Measurements from ENCODE around the gene ACAD11. TPM values are rescaled to one million over a fixed set of nuclear protein-coding genes. Genes with fewer than 3 reads are reported as not detected.
"Not testable (repeated sequence)": the region's sequence is repeated elsewhere in the genome, so short reads cannot be mapped to it uniquely, and the experiment has no call there.

The ACAD11 gene
- total RNA-seq, 1 donor from 2014 or later: 18.9 TPM

DNA sequence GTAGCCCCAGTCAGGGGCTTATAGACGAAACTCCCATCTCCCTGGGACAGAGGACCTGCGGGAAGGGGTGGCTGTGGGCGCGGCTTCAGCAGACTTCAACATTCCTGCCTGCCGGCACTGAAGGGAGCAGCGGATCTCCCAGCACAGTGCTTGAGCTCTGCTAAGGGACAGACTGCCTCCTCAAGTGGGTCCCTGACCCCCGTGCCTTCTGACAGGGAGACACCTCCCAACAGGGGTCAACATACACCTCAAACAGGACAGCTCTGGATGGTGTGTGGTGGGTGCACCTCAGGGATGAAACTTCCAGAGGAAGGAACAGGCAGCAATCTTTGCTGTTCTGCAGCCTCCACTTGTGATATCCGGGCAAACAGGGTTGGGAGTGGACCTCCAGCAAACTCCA is 53.0 kb downstream of the ACAD11 start:
- not testable (repeated sequence) for H3K4me1 Mint-ChIP-seq, H3K4me3 Mint-ChIP-seq
- H3K36me3 Mint-ChIP-seq (ENCODE audit: low read depth): peaks cover 37% of the 10 kb centered on the region

GRCh38 chr3:132606085-132606484 is 53.5 kb downstream of the ACAD11 start:
- H3K36me3 Mint-ChIP-seq (ENCODE audit: low read depth): peaks cover 34% of the 10 kb centered on the region
- intact Hi-C loops (cut with micrococcal nuclease): no loop called here
- DNase-seq: no peak
- no peaks in the 10 kb centered on the region for H3K4me1 Mint-ChIP-seq
- H3K27ac Mint-ChIP-seq: no peak overlapping the region
- no peaks in the 10 kb centered on the region for H3K27me3 Mint-ChIP-seq
- peaks cover 8% of the 10 kb centered on the region for H3K9me3 Mint-ChIP-seq
- H3K4me3 Mint-ChIP-seq: no peak overlapping the region

More for the DNA sequence above, 53.0 kb downstream of the ACAD11 start:
- H3K27me3 Mint-ChIP-seq; DNase-seq; H3K9me3 Mint-ChIP-seq; intact Hi-C loops (cut with micrococcal nuclease); H3K27ac Mint-ChIP-seq: not testable (repeated sequence)

- no peak overlapping the region for H3K27ac Mint-ChIP-seq
- peaks cover 34% of the 10 kb centered on the region for H3K36me3 Mint-ChIP-seq (ENCODE audit: low read depth)
- no peaks in the 10 kb centered on the region for H3K4me1 Mint-ChIP-seq
- intact Hi-C loops (cut with micrococcal nuclease): no loop called here
- DNase-seq: no peak
- H3K27me3 Mint-ChIP-seq: no peaks in the 10 kb centered on the region
- no peak overlapping the region for H3K4me3 Mint-ChIP-seq
- peaks cover 8% of the 10 kb centered on the region for H3K9me3 Mint-ChIP-seq
Measured at GRCh38 chr3:132605374-132605792, 54.2 kb downstream of the ACAD11 start.

DNA sequence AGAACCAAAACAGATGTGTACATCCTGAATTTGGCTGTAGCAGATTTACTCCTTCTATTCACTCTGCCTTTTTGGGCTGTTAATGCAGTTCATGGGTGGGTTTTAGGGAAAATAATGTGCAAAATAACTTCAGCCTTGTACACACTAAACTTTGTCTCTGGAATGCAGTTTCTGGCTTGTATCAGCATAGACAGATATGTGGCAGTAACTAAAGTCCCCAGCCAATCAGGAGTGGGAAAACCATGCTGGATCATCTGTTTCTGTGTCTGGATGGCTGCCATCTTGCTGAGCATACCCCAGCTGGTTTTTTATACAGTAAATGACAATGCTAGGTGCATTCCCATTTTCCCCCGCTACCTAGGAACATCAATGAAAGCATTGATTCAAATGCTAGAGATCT is 59.0 kb downstream of the ACAD11 start:
- H3K27me3 Mint-ChIP-seq; DNase-seq; H3K27ac Mint-ChIP-seq; H3K4me1 Mint-ChIP-seq; H3K4me3 Mint-ChIP-seq; intact Hi-C loops (cut with micrococcal nuclease); H3K9me3 Mint-ChIP-seq: not testable (repeated sequence)
- H3K36me3 Mint-ChIP-seq (ENCODE audit: low read depth): peaks cover 26% of the 10 kb centered on the region

GRCh38 chr3:132598181-132598580 is 61.4 kb downstream of the ACAD11 start:
- intact Hi-C loops (cut with micrococcal nuclease): no loop called here
- peaks cover 22% of the 10 kb centered on the region for H3K36me3 Mint-ChIP-seq (ENCODE audit: low read depth)
- no peak for DNase-seq
- peaks cover 4% of the 10 kb centered on the region for H3K9me3 Mint-ChIP-seq
- no peaks in the 10 kb centered on the region for H3K27me3 Mint-ChIP-seq
- H3K27ac Mint-ChIP-seq: no peak overlapping the region
- no peak overlapping the region for H3K4me3 Mint-ChIP-seq
- peaks cover 8% of the 10 kb centered on the region for H3K4me1 Mint-ChIP-seq

DNA sequence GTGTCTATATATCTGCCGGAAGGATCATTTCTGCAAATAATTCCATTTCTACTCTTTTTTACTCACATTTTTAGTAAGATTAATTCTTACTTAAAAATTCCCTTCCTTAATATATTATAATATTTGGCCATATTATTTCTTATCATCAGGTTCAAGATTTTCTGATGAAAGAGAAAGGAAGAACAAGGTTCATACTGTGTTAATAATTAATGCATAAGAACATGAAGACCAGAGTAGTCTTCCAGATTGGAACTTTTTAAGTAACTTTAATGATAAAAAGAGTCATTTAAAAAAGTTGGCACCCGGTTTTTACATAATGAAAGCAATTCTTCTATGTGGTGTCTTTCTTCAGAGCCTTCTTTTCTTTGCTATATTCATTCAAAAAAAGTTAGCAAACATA is 61.9 kb downstream of the ACAD11 start:
- H3K9me3 Mint-ChIP-seq: peaks cover 4% of the 10 kb centered on the region
- H3K27ac Mint-ChIP-seq: no peak overlapping the region
- H3K36me3 Mint-ChIP-seq (ENCODE audit: low read depth): peaks cover 18% of the 10 kb centered on the region
- H3K27me3 Mint-ChIP-seq: no peaks in the 10 kb centered on the region
- DNase-seq: no peak
- intact Hi-C loops (cut with micrococcal nuclease): no loop called here
- no peak overlapping the region for H3K4me3 Mint-ChIP-seq
- H3K4me1 Mint-ChIP-seq: peaks cover 8% of the 10 kb centered on the region

GRCh38 chr3:132596816-132597433 is 62.7 kb downstream of the ACAD11 start, which contains the start of gene ACKR4:
TSS of gene ACKR4 (plus strand) at chr3:132597270. CDS start at chr3:132600398, 3,128 bp downstream.
- H3K36me3 Mint-ChIP-seq (ENCODE audit: low read depth): peaks cover 18% of the 10 kb centered on the region
- no peak for DNase-seq
- peaks cover 8% of the 10 kb centered on the region for H3K4me1 Mint-ChIP-seq
- no peak within 1 kb of the TSS for H3K4me3 Mint-ChIP-seq
- peaks cover 4% of the 10 kb centered on the region for H3K9me3 Mint-ChIP-seq
- intact Hi-C loops (cut with micrococcal nuclease): no loop called here
- H3K27me3 Mint-ChIP-seq: no peaks in the 10 kb centered on the region
- H3K27ac Mint-ChIP-seq: peak within 1 kb of the TSS; percentile 5

DNA sequence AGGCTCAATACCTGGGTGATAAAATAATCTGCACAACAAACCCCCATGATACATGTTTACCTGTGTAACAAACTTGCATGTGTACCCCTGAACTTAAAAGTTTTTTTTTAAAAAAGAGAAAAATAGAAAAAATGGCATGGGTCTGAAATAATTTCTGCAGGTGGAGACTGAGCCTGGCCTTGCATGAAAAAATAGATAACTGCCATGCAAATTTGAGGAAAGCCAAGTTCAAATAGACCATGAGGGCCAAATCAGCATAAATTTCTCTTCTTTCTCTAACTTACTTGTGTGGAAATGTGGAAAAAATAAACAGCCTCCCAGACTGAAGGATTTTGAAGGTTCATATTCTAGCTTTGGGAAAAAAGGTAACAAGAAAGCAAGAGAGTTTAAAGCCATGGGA is 63.3 kb downstream of the ACAD11 start:
- Mint-ChIP-seq H3K27me3 (no peaks in the 10 kb centered on the region), H3K36me3 (ENCODE audit: low read depth) (peaks cover 21% of the 10 kb centered on the region), H3K9me3 (peaks cover 4% of the 10 kb centered on the region), H3K27ac (no peak overlapping the region), H3K4me3 (no peak overlapping the region), H3K4me1 (peaks cover 8% of the 10 kb centered on the region)
- intact Hi-C loops (cut with micrococcal nuclease): no loop called here
- DNase-seq: no peak

- no peak for DNase-seq
- no peak overlapping the region for H3K27ac Mint-ChIP-seq
- peaks cover 29% of the 10 kb centered on the region for H3K36me3 Mint-ChIP-seq (ENCODE audit: low read depth)
- intact Hi-C loops (cut with micrococcal nuclease): no loop called here
- peaks cover 8% of the 10 kb centered on the region for H3K4me1 Mint-ChIP-seq
- H3K4me3 Mint-ChIP-seq: no peak overlapping the region
- H3K9me3 Mint-ChIP-seq: peaks cover 4% of the 10 kb centered on the region
- no peaks in the 10 kb centered on the region for H3K27me3 Mint-ChIP-seq
Measured at GRCh38 chr3:132595014-132595413, 64.6 kb downstream of the ACAD11 start.

DNA sequence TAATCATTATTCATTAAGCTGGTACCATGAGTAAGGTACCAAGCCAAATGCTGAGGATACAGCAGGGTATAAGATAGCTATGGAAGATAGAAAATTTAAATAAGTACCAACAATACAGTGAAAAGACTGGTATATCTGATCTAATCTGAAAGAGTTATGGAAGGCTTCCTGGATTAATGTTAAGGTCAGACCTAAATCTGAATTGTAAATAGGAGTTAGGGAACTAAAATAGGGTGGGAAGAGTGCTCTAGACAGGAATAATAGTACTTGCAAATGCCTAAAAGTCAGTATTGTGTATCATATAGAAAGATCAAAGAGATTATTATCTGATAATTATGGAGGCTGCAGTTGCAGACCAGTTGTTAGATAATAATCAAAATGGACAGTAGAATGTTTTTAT is 65.1 kb downstream of the ACAD11 start:
- Mint-ChIP-seq H3K27me3 (no peaks in the 10 kb centered on the region), H3K4me1 (peaks cover 8% of the 10 kb centered on the region), H3K36me3 (ENCODE audit: low read depth) (peaks cover 30% of the 10 kb centered on the region), H3K27ac (no peak overlapping the region), H3K4me3 (no peak overlapping the region), H3K9me3 (peaks cover 4% of the 10 kb centered on the region)
- intact Hi-C loops (cut with micrococcal nuclease): no loop called here
- DNase-seq: no peak

DNA sequence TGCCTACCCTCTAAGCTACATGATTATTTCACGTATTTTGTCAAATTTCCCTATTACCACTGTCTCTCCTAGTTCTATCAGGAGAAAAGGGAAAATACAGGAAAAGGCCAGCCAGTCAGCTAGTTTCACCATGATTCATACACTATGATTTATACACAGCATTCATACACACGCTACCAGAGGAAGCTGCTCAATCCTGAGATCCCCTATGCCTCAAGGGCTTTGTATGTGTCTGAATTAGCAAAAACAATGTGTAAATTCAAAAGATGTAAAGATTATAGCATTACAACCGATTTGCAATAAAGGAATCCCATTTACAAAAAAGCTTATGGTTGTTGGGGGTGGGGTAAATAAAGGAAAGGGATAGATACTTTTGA is 65.7 kb downstream of the ACAD11 start:
- Mint-ChIP-seq H3K27ac (no peak overlapping the region), H3K36me3 (ENCODE audit: low read depth) (peaks cover 31% of the 10 kb centered on the region), H3K27me3 (no peaks in the 10 kb centered on the region), H3K9me3 (peaks cover 8% of the 10 kb centered on the region), H3K4me1 (peaks cover 8% of the 10 kb centered on the region), H3K4me3 (no peak overlapping the region)
- no peak for DNase-seq
- intact Hi-C loops (cut with micrococcal nuclease): no loop called here

DNA sequence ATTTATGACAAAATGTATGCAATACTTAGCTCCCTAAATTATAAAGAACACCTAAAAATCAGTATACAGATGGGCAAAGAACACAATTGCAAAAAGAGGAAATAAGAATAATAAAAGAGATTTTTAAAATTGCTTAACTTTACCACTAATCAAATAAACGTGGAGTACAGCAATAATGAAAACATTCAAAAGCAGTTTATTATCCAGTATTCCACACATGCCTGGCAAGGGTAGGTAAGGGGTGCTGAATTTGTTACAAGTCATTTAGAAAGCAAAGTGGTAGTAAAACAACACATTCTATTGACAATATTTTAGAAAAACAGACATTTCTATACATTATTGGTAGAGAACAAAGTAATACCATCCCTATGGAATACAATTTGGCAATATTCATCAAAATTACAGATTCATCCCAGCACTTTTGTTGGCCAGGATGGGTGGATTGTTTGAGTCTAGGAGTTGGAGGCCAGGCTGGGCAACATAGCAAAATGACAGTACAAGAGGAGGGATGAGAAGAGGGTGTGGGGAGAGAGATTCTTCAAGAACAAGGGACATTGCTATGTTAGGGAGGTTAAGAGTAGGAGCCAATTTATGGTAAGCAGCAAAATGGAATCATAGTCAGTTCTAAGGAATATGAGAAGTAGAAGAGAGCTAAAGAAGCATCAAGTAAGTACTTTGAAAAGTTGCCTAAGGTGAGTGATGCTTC is 66.2 kb downstream of the ACAD11 start:
- DNase-seq: no peak
- Mint-ChIP-seq H3K27me3 (no peaks in the 10 kb centered on the region), H3K9me3 (peaks cover 8% of the 10 kb centered on the region), H3K27ac (no peak overlapping the region), H3K4me3 (no peak overlapping the region), H3K36me3 (ENCODE audit: low read depth) (peaks cover 27% of the 10 kb centered on the region), H3K4me1 (peaks cover 8% of the 10 kb centered on the region)
- intact Hi-C loops (cut with micrococcal nuclease): no loop called here

GRCh38 chr3:132592216-132592615 is 67.4 kb downstream of the ACAD11 start:
- intact Hi-C loops (cut with micrococcal nuclease): no loop called here
- no peak for DNase-seq
- H3K36me3 Mint-ChIP-seq (ENCODE audit: low read depth): peaks cover 28% of the 10 kb centered on the region
- H3K27ac Mint-ChIP-seq: no peak overlapping the region
- H3K4me1 Mint-ChIP-seq: peaks cover 8% of the 10 kb centered on the region
- H3K9me3 Mint-ChIP-seq: peaks cover 11% of the 10 kb centered on the region
- no peaks in the 10 kb centered on the region for H3K27me3 Mint-ChIP-seq
- H3K4me3 Mint-ChIP-seq: no peak overlapping the region

DNA sequence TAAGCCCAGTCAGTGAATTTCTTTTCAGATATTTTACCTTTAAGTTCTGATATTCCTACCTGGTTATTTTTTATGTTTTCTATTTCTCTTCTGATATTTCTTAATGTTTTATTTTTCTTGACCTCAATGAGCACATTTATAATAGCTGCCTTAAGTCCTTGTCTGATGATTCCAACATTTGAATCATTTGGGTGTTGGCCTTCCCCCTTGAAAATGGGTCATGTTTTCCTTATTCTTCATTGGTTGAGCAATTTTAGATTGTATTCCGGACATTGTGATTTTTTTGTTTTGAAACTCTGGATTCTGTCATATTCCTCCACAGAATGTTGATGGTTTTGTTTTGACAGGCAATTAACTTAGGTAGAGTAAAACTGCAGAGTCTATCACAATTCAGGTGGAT is 72.2 kb downstream of the ACAD11 start:
- H3K36me3 Mint-ChIP-seq (ENCODE audit: low read depth): peaks cover 22% of the 10 kb centered on the region

More for the DNA sequence above, 72.2 kb downstream of the ACAD11 start:
- H3K4me3 Mint-ChIP-seq: no peak overlapping the region
- no peak for DNase-seq
- no peak overlapping the region for H3K27ac Mint-ChIP-seq
- H3K4me1 Mint-ChIP-seq: no peaks in the 10 kb centered on the region
- H3K9me3 Mint-ChIP-seq: peaks cover 10% of the 10 kb centered on the region
- no peaks in the 10 kb centered on the region for H3K27me3 Mint-ChIP-seq
- intact Hi-C loops (cut with micrococcal nuclease): no loop called here

All from activated CD4-positive, alpha-beta T cell treated with anti-CD3 and anti-CD28 coated beads, Interleukin-2, amount 10 ng/mL, durations not matched to agents 24 days and 14 days (primary cell).